ENCODE results near the gene LRRC2.

Gene LRRC2

DNA sequence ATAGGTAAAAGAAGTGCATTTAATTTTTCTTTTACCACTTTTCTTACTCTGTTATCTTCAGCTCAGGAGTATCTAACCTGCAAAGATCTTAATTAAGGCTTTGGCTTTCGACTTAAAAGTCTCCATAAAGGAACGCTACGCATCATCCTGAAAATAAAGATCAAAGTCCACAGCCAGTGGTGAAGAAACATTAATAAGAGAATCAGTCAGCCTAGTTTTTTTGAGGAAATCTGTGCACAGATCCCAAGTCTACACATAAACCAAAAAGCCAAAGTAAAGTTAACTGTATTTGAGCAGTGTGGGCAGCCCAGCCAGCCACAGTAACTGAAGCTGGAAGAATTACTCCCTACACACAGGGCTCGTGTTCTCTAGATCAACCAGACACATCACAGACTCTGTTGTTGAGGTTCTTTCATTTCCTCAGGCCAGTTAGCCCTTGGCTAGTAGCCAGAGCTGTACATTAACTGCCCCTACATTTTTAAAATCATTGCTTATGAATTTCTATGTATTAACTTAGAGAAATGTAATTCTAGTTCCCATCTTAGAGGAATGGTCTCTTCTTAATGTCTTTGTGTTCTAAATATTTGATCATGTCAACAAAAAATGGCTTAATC is 6.9 kb downstream of the LRRC2 start:
- Histone ChIP-seq H3K4me1 (ENCODE audit: insufficient read depth, low read length) (peaks cover 29% of the 10 kb centered on the region), H3K4me2 (ENCODE audit: insufficient read depth, low read length) (no peak overlapping the region), H3K4me3 (ENCODE audit: low read depth in 1 of 2, low read length in 2 of 2) (no peak overlapping the region), H3K9ac (ENCODE audit: low read depth, low read length) (no peak overlapping the region), H2AFZ (ENCODE audit: low read depth, low read length) (no peak overlapping the region), H3K36me3 (ENCODE audit: insufficient read depth, low read length) (no peaks in the 10 kb centered on the region), H3K79me2 (ENCODE audit: insufficient read depth, low read length) (no peaks in the 10 kb centered on the region), H3K27me3 (ENCODE audit: insufficient read depth, low read length, poor library complexity) (no peaks in the 10 kb centered on the region), H4K20me1 (ENCODE audit: insufficient read depth, low read length) (no peaks in the 10 kb centered on the region), H3K9me3 (ENCODE audit: insufficient read depth, low read length, severe bottlenecking) (peaks cover 12% of the 10 kb centered on the region), H3K27ac (ENCODE audit: low read length) (0 out of 2 replicates have a peak overlapping the region, but pooled peaks have one; percentile 21)
- no peak for ATAC-seq (ENCODE audit: insufficient read depth, low read depth)
- DNase-seq, result peak; percentile 3
- TF ChIP-seq, protein P1, sequence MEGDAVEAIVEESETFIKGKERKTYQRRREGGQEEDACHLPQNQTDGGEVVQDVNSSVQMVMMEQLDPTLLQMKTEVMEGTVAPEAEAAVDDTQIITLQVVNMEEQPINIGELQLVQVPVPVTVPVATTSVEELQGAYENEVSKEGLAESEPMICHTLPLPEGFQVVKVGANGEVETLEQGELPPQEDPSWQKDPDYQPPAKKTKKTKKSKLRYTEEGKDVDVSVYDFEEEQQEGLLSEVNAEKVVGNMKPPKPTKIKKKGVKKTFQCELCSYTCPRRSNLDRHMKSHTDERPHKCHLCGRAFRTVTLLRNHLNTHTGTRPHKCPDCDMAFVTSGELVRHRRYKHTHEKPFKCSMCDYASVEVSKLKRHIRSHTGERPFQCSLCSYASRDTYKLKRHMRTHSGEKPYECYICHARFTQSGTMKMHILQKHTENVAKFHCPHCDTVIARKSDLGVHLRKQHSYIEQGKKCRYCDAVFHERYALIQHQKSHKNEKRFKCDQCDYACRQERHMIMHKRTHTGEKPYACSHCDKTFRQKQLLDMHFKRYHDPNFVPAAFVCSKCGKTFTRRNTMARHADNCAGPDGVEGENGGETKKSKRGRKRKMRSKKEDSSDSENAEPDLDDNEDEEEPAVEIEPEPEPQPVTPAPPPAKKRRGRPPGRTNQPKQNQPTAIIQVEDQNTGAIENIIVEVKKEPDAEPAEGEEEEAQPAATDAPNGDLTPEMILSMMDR (IDR thresholded peaks at IDR 0.05; ENCODE audit: borderline replicate concordance, extremely low read depth, low read length, poor library complexity, severe bottlenecking), result no peak
- no peak for TF ChIP-seq EZH2 (IDR thresholded peaks at IDR 0.05; ENCODE audit: borderline replicate concordance, low read depth, low read length, severe bottlenecking)

DNA sequence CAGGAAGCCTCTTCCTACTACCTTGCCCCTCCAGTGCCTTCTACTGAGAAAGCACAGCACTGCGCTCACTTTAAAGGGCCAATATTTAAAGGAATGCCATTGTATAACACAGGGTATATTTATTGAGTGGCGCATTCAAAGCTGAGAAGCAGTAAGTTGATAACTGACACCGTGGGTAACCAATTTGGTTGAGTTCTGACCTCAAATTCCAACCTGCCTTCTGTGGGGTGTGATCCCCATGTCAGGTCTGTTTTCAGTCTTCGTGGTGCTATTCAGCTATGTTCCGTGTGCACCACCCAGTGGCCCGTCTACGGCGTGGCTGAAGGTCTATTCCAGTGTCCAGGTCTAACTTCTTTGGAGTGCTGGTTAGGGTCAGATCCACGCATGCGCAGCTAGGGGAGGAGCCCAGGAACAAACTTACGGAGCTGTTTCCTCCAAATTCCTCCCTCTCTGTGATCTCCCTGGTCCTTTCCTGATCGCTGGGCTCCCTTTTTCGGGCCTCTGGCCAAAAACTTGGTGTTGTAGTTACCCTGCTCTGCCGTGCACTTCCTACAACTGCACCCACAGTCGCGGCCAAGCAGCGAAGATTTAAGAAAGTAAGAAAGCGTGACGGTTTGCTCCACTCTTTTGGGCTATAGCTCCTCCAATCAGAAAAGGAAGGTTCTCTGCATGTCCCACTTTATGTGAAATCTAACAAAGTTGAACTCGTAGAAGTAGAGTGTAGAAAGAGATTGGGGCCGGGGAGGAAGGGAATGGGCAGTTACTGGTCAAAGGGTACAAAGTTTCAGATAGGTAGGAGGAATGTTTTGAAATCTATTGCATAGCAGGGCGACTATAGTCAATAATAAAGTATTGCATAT is 7.7 kb downstream of the LRRC2 start:
- H3K27ac ChIP-seq (ENCODE audit: low read length), result peak overlapping the region; percentile 75
- H3K27me3 ChIP-seq (ENCODE audit: insufficient read depth, low read length, poor library complexity), result no peaks in the 10 kb centered on the region
- H4K20me1 ChIP-seq (ENCODE audit: insufficient read depth, low read length), result no peaks in the 10 kb centered on the region
- peak; percentile 67 for DNase-seq
- no peaks in the 10 kb centered on the region for H3K79me2 ChIP-seq (ENCODE audit: insufficient read depth, low read length)
- peaks cover 12% of the 10 kb centered on the region for H3K9me3 ChIP-seq (ENCODE audit: insufficient read depth, low read length, severe bottlenecking)
- no peak for TF ChIP-seq EZH2 (IDR thresholded peaks at IDR 0.05; ENCODE audit: borderline replicate concordance, low read depth, low read length, severe bottlenecking)
- TF ChIP-seq, protein P1 (IDR thresholded peaks at IDR 0.05; ENCODE audit: borderline replicate concordance, extremely low read depth, low read length, poor library complexity, severe bottlenecking), result peak; percentile 81
- no peaks in the 10 kb centered on the region for H3K36me3 ChIP-seq (ENCODE audit: insufficient read depth, low read length)
- ATAC-seq (ENCODE audit: insufficient read depth, low read depth), result peak; percentile 87
- H3K4me3 ChIP-seq (ENCODE audit: low read depth in 1 of 2, low read length in 2 of 2), result no peak overlapping the region
- peaks cover 29% of the 10 kb centered on the region for H3K4me1 ChIP-seq (ENCODE audit: insufficient read depth, low read length)
- H2AFZ ChIP-seq (ENCODE audit: low read depth, low read length), result peak overlapping the region; percentile 30
- H3K4me2 ChIP-seq (ENCODE audit: insufficient read depth, low read length), result no peak overlapping the region
- peak overlapping the region; percentile 32; the same call in 1 of the 2 replicates for H3K9ac ChIP-seq (ENCODE audit: low read depth, low read length)

DNA sequence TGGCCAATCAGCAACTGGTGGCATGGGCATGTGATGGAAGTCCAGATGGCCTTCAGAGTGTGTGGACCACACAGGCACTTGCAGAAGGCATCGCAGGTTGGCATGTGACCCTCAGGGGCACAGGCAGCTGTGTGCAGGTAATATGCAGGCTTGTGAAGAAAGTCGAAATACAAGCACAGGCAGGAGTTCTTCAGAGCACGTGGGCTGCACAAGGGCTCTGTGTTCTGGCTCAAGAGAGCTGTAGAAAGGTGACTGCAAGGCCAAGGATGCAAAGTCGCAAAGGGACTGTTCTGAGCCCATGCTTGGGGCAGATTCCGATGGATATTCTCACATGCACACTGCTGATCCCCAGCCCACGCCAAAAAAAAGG is 8.3 kb downstream of the LRRC2 start:
- Histone ChIP-seq H3K27me3 (ENCODE audit: insufficient read depth, low read length, poor library complexity) (no peaks in the 10 kb centered on the region), H2AFZ (ENCODE audit: low read depth, low read length) (peak overlapping the region; percentile 30), H3K4me3 (ENCODE audit: low read depth in 1 of 2, low read length in 2 of 2) (no peak overlapping the region), H3K4me2 (ENCODE audit: insufficient read depth, low read length) (no peak overlapping the region), H3K4me1 (ENCODE audit: insufficient read depth, low read length) (peaks cover 30% of the 10 kb centered on the region), H3K36me3 (ENCODE audit: insufficient read depth, low read length) (no peaks in the 10 kb centered on the region), H3K9ac (ENCODE audit: low read depth, low read length) (peak overlapping the region; percentile 32; the same call in 1 of the 2 replicates), H3K27ac (ENCODE audit: low read length) (peak overlapping the region; percentile 75), H3K9me3 (ENCODE audit: insufficient read depth, low read length, severe bottlenecking) (peaks cover 12% of the 10 kb centered on the region), H3K79me2 (ENCODE audit: insufficient read depth, low read length) (no peaks in the 10 kb centered on the region), H4K20me1 (ENCODE audit: insufficient read depth, low read length) (no peaks in the 10 kb centered on the region)
- DNase-seq (no peak), ATAC-seq (ENCODE audit: insufficient read depth, low read depth) (peak; percentile 13; the same call in 1 of the 3 replicates)
- TF ChIP-seq, protein P1 (IDR thresholded peaks at IDR 0.05; ENCODE audit: borderline replicate concordance, extremely low read depth, low read length, poor library complexity, severe bottlenecking), result no peak
- no peak for TF ChIP-seq EZH2 (IDR thresholded peaks at IDR 0.05; ENCODE audit: borderline replicate concordance, low read depth, low read length, severe bottlenecking)

All from DND-41 (cell line).